Activated CD4-positive, CD25-positive, alpha-beta regulatory T cell (primary cell): ENCODE results near the gene MAOA.

Experiments
- DNase-seq, 4 experiments: peaks; one replicate each; lab custom pipeline; 2025; lab: John Stamatoyannopoulos, UW

Gene MAOA

DNA sequence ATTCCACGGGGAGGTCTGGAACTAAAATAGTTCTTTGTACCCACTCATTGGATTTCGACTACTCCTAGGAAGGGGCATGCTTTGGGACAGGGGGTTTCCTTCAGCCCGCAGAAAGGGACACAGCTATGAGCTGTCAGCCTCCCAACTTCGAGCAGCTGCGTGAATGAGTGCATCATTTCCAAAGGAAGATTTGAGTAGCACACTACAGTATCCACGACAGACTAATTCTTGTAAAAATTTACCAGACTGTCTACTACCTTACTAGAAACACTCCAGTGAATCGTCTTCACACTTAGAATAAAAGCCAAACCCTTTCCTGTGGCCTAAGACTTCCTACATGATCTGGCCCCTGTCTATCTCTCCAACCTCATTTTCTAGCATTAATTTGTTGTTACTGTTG is 101.9 kb downstream of the MAOA start:
- no peak for DNase-seq

DNA sequence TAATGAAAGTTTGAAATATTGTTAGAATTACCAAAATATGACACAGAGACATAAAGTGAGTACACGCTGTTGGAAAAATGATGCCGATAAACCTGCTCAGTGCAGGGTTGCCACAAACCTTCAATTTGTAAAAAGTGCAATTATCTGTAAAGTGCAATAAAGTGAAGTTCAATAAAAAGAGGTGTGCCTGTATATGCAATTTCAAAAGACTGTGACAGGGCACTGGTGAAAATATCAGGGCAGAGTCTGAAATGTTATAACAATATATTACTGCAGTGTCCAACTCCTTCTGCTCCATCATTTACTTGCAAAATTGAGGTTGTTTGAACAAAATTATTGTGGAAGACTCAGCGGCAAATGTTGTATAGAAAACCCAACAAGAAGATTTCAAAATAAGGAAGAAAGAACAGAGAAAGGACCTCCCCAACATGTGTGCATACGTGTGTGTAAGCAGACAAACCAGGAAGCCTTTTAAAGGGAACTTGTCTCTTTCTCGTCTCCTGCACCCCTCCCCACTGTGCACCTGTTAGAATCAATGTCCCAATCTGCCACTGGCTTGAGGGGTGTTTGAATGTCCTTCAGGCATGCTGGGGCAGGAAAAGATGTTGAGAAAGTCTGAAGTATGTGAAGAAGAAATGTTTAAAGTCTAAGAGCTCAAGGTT is 130.0 kb downstream of the MAOA start:
- no peak for DNase-seq
